IMR-90 (cell line): ENCODE data around the gene TRDMT1. TPM values are rescaled to one million over a fixed set of nuclear protein-coding genes. Genes with fewer than 3 reads are reported as not detected.
A peak's percentile ranks its signal among the peaks of the same experiment; 100 is the strongest.

Source experiments
- ATAC-seq: fragments of 200-7000 bp; cut with Tn5 transposase; 2 replicates; pipeline ENCODE4 v1.9.1; 2020; ENCODE audit warnings: low read depth, mild to moderate bottlenecking, moderate library complexity
- BruUV-seq: library from RNA; stranded (reverse); fragments of 400-500 nt; replicated peaks from 2 replicates; lab custom pipeline; 2021; lab: Mats Ljungman, UMichigan
- CTCF ChIA-PET: fragments of 300-600 bp; formaldehyde crosslinking; extraction: SDS; loops from one replicate; lab custom pipeline; 2021; ENCODE audit warnings: antibody characterized with exemption; lab: Yijun Ruan, JAX
- POLR2A ChIA-PET: fragments of 300-600 bp; sonication (Branson Sonifier 250); formaldehyde crosslinking; loops from one replicate; lab custom pipeline; 2022; ENCODE audit warnings: antibody characterized with exemption; ENCODE audit not compliant: unreplicated experiment; lab: Charles Lee
- DNase-seq: peaks from one replicate; pipeline ENCODE4 v3.0.0; 2013
- H2AFZ ChIP-seq: replicated peaks from 2 replicates; pipeline ENCODE3; 2013; ENCODE audit warnings: low read length, mild to moderate bottlenecking; ENCODE audit not compliant: poor library complexity
- H2AK5ac ChIP-seq: 2 replicates; pipeline ENCODE4 v1.6.1; 2013; ENCODE audit warnings: low read depth, low read length, inconsistent platforms
- H2AK9ac ChIP-seq: replicated peaks from 2 replicates; pipeline ENCODE3; 2013; ENCODE audit warnings: mild to moderate bottlenecking, low read depth, low read length, moderate library complexity; ENCODE audit not compliant: poor library complexity
- H2BK120ac ChIP-seq: 2 replicates; pipeline ENCODE4 v1.6.1; 2013; ENCODE audit warnings: low read depth, low read length, inconsistent platforms
- H2BK15ac ChIP-seq: 3 replicates; pipeline ENCODE4 v1.6.1; 2013; ENCODE audit warnings: low read depth, low read length, inconsistent platforms
- H2BK20ac ChIP-seq: 2 replicates; pipeline ENCODE4 v1.6.1; 2013; ENCODE audit warnings: low read depth, mild to moderate bottlenecking, inconsistent platforms, low read length, moderate library complexity
- H2BK5ac ChIP-seq: 2 replicates; pipeline ENCODE4 v1.6.1; 2013; ENCODE audit warnings: mild to moderate bottlenecking, low read depth, low read length, inconsistent platforms; ENCODE audit not compliant: poor library complexity, severe bottlenecking
- H3K14ac ChIP-seq: replicated peaks from 2 replicates; pipeline ENCODE4 v1.6.1; 2013; ENCODE audit warnings: low read depth, low read length, inconsistent platforms
- H3K18ac ChIP-seq: 2 replicates; pipeline ENCODE4 v1.6.1; 2013; ENCODE audit warnings: low read depth, low read length, control low read depth
- H3K23ac ChIP-seq: 2 replicates; pipeline ENCODE4 v1.6.1; 2013; ENCODE audit warnings: low read depth, low read length, inconsistent platforms
- H3K27ac ChIP-seq: 2 replicates; pipeline ENCODE4 v1.5.1; 2013; ENCODE audit warnings: mild to moderate bottlenecking, control low read depth, low read length; ENCODE audit not compliant: insufficient read depth
- H3K27me3 ChIP-seq: 2 replicates; pipeline ENCODE4 v1.6.1; 2013; ENCODE audit warnings: low read length; ENCODE audit not compliant: control insufficient read depth, insufficient read depth
- H3K36me3 ChIP-seq: 2 replicates; pipeline ENCODE4 v1.6.1; 2013; ENCODE audit warnings: low read length, mixed read lengths; ENCODE audit not compliant: control insufficient read depth, insufficient read depth
- H3K4ac ChIP-seq: 2 replicates; pipeline ENCODE4 v1.6.1; 2013; ENCODE audit warnings: low read depth, low read length, inconsistent platforms
- H3K4me1 ChIP-seq: 2 replicates; pipeline ENCODE4 v1.6.1; 2013; ENCODE audit warnings: low read length, mixed read lengths; ENCODE audit not compliant: control insufficient read depth, insufficient read depth
- H3K4me2 ChIP-seq: 2 replicates; pipeline ENCODE4 v1.6.1; 2013; ENCODE audit warnings: low read depth, mild to moderate bottlenecking, control low read depth, low read length, moderate library complexity
- H3K4me3 ChIP-seq: 2 replicates; pipeline ENCODE4 v1.5.1; 2013; ENCODE audit warnings: low read depth, mild to moderate bottlenecking, control low read depth, low read length, moderate library complexity; ENCODE audit not compliant: insufficient read depth
- H3K56ac ChIP-seq: 2 replicates; pipeline ENCODE4 v1.6.1; 2013; ENCODE audit warnings: low read length, inconsistent platforms; ENCODE audit not compliant: insufficient read depth; ENCODE audit errors: extremely low read depth
- H3K79me1 ChIP-seq, 2 experiments: 2 replicates each; pipeline ENCODE4 v1.6.1; 2013; ENCODE audit warnings: low read length in 2 of 2, inconsistent platforms in 1 of 2, low read depth in 1 of 2
- H3K9ac ChIP-seq: 2 replicates; pipeline ENCODE4 v1.6.1; 2013; ENCODE audit warnings: low read depth, low read length, control low read depth
- H3K9me1 ChIP-seq: 2 replicates; pipeline ENCODE4 v1.6.1; 2013; ENCODE audit warnings: low read length, inconsistent platforms; ENCODE audit not compliant: insufficient read depth
- H3K9me3 ChIP-seq: 2 replicates; pipeline ENCODE4 v1.6.1; 2013; ENCODE audit warnings: low read length; ENCODE audit not compliant: control insufficient read depth, insufficient read depth
- H4K20me1 ChIP-seq: 2 replicates; pipeline ENCODE4 v1.6.1; 2013; ENCODE audit warnings: low read length, inconsistent platforms; ENCODE audit not compliant: insufficient read depth
- H4K5ac ChIP-seq: 2 replicates; pipeline ENCODE4 v1.6.1; 2013; ENCODE audit warnings: mild to moderate bottlenecking, low read depth, low read length, control low read depth
- H4K8ac ChIP-seq, 2 experiments: 2 replicates each; pipeline ENCODE4 v1.6.1; 2013; ENCODE audit warnings: low read depth in 2 of 2, low read length in 2 of 2, control low read depth in 1 of 2, inconsistent platforms in 1 of 2
- H4K91ac ChIP-seq: 2 replicates; pipeline ENCODE4 v1.6.1; 2013; ENCODE audit warnings: low read depth, low read length, inconsistent platforms; ENCODE audit not compliant: insufficient read depth
- BHLHE40 ChIP-seq: fragments of 150-350 bp; IDR thresholded peaks from 2 replicates; pipeline ENCODE4 v1.6.1; 2016; ENCODE audit warnings: mild to moderate bottlenecking, low read depth, low read length
- CEBPB ChIP-seq: IDR thresholded peaks from 2 replicates; pipeline ENCODE4 v1.6.1; 2012; ENCODE audit warnings: low read depth, low read length, improper control_type of control experiment
- CHD1 ChIP-seq: IDR thresholded peaks from 2 replicates; pipeline ENCODE4 v1.6.1; 2012; ENCODE audit warnings: low read depth, low read length, improper control_type of control experiment
- FOS ChIP-seq: fragments of 150-350 bp; IDR thresholded peaks from 2 replicates; pipeline ENCODE4 v1.6.1; 2016; ENCODE audit warnings: low read depth, low read length
- MAFK ChIP-seq: IDR thresholded peaks from 2 replicates; pipeline ENCODE4 v1.6.1; 2012; ENCODE audit warnings: low read depth, low read length, improper control_type of control experiment
- MAZ ChIP-seq: IDR thresholded peaks from 2 replicates; pipeline ENCODE4 v1.6.1; 2012; ENCODE audit warnings: low read depth, mild to moderate bottlenecking, low read length, improper control_type of control experiment, moderate library complexity, borderline replicate concordance
- MXI1 ChIP-seq: IDR thresholded peaks from 2 replicates; pipeline ENCODE4 v1.6.1; 2012; ENCODE audit warnings: low read depth, mild to moderate bottlenecking, low read length, moderate library complexity, borderline replicate concordance
- NFE2L2 ChIP-seq: fragments of 150-350 bp; IDR thresholded peaks from 2 replicates; pipeline ENCODE4 v1.6.1; 2016; ENCODE audit warnings: low read depth, mild to moderate bottlenecking, low read length
- POLR2A ChIP-seq: IDR thresholded peaks from 2 replicates; pipeline ENCODE4 v1.6.1; 2012; ENCODE audit warnings: mild to moderate bottlenecking, low read depth, low read length
- RAD21 ChIP-seq: IDR thresholded peaks from 2 replicates; pipeline ENCODE4 v1.6.1; 2012; ENCODE audit warnings: low read length, improper control_type of control experiment
- RCOR1 ChIP-seq: IDR thresholded peaks from 2 replicates; pipeline ENCODE4 v1.6.1; 2012; ENCODE audit warnings: mild to moderate bottlenecking, low read length, improper control_type of control experiment; ENCODE audit not compliant: insufficient replicate concordance
- RFX5 ChIP-seq: IDR thresholded peaks from 2 replicates; pipeline ENCODE4 v1.8.0; 2012; ENCODE audit warnings: low read depth, mild to moderate bottlenecking, low read length, moderate library complexity
- SMC3 ChIP-seq: fragments of 150-350 bp; IDR thresholded peaks from 2 replicates; pipeline ENCODE4 v1.6.1; 2016; ENCODE audit warnings: low read depth, mild to moderate bottlenecking, antibody characterized with exemption, low read length, moderate library complexity
- WGBS, 2 experiments: methylation state at CpG; one replicate each; pipeline versions ENCODE4 v1.1.5 to v1.1.7; 2013; ENCODE audit warnings: missing lambda C conversion rate in 2 of 2; ENCODE audit not compliant: insufficient read length in 1 of 2; ENCODE audit errors: extremely low coverage in 2 of 2; 5-methylcytosine and 5-hydroxymethylcytosine counted together
- dilution Hi-C: fragments of 300-500 bp; cut with HindIII; formaldehyde crosslinking; loops from one replicate; pipeline ENCODE4 v1.14.3; 2018; ENCODE audit warnings: low sequenced_read_pairs; ENCODE audit not compliant: unreplicated experiment
- in situ Hi-C: fragments of 300-500 bp; cut with MboI; formaldehyde crosslinking; loops from 3 replicates; pipeline ENCODE4 v1.14.3; 2019; ENCODE audit warnings: low sequenced_read_pairs, inconsistent platforms, mixed read lengths
- intact Hi-C: fragments of 100-400 bp; cut with micrococcal nuclease; formaldehyde crosslinking; loops from 2 replicates; pipeline ENCODE4 v1.10.0; 2022
- polyA plus RNA-seq, 3 experiments: library from polyadenylated mRNA; depleted of rRNA; stranded (reverse); fragments of >200 nt; gene quantifications; 2 replicates each; pipeline ENCODE4 v1.2.3, GENCODE V29; 2012; ENCODE audit warnings: low replicate concordance in 1 of 3
- total RNA-seq: library from RNA; depleted of rRNA; stranded (reverse); fragments of >200 nt; gene quantifications from 2 replicates; pipeline ENCODE4 v1.2.3, GENCODE V29; 2012
- TF ChIP-seq, protein P1 (sequence below): fragments of 150-350 bp; IDR thresholded peaks from 2 replicates; pipeline ENCODE4 v1.6.1; 2017; ENCODE audit warnings: mild to moderate bottlenecking, antibody characterized with exemption, low read length, low read depth
- TF ChIP-seq, protein P2 (sequence below): fragments of 150-350 bp; IDR thresholded peaks from 2 replicates; pipeline ENCODE4 v1.6.1; 2016; ENCODE audit warnings: low read depth, mild to moderate bottlenecking, low read length, moderate library complexity, borderline replicate concordance
- TF ChIP-seq, protein P3 (sequence below): conservative IDR thresholded peaks from 2 replicates; pipeline ENCODE4 v1.5.1; 2012; ENCODE audit warnings: mild to moderate bottlenecking, low read depth, low read length, improper control_type of control experiment

The TRDMT1 gene
- total and polyA plus RNA-seq, 2 of the 4 experiments (the other 2 are of a cell fraction) = 2.1 to 4.7 TPM

- Histone ChIP-seq H3K27ac (peak overlapping the region; percentile 80), H2AFZ (peak overlapping the region; percentile 83), H4K91ac (peak overlapping the region; percentile 10; the same call in 1 of the 2 replicates), H2BK5ac (peak overlapping the region; percentile 50), H4K20me1 (no peaks in the 10 kb centered on the region), H3K18ac (peak overlapping the region; percentile 33), H2BK20ac (peak overlapping the region; percentile 28), H2BK15ac (peak overlapping the region; percentile 69; the same call in 2 of the 3 replicates), H3K79me1 (peaks cover 0 to 5% of the 10 kb centered on the region in 2 experiments; a peak in 1 of 4 replicates), H3K9ac (peak overlapping the region; percentile 67; the same call in 1 of the 2 replicates), H3K4me2 (peak overlapping the region; percentile 88), H2BK120ac (peak overlapping the region; percentile 85; the same call in 1 of the 2 replicates), H3K9me3 (no peaks in the 10 kb centered on the region), H2AK5ac (peak overlapping the region; percentile 61), H4K5ac (peak overlapping the region; percentile 93), H3K56ac (no peak overlapping the region), H4K8ac (peak overlapping the region; percentile 55 to 61), H3K23ac (peak overlapping the region; percentile 89), H3K14ac (peak overlapping the region; percentile 41), H3K4me3 (no peak overlapping the region), H3K4me1 (peaks cover 7% of the 10 kb centered on the region), H3K4ac (peak overlapping the region; percentile 47), H3K36me3 (no peaks in the 10 kb centered on the region; the same call in 1 of the 2 replicates), H3K9me1 (peaks cover 4% of the 10 kb centered on the region), H3K27me3 (no peaks in the 10 kb centered on the region), H2AK9ac (no peak overlapping the region)
- dilution Hi-C loops = no loop called here
- WGBS, 2 experiments = no CpG with 5 or more reads among the region's 4 CpGs
- BruUV-seq = no TSS peak
- DNase-seq (peak; percentile 19), ATAC-seq (peak; percentile 63)
- intact Hi-C loops = no loop called here
- ChIA-PET POLR2A (no interaction called here), CTCF (no interaction called here)
- TF ChIP-seq MAZ (no peak), MXI1 (no peak), MAFK (no peak), CEBPB (no peak), RFX5 (no peak), POLR2A (no peak), CHD1 (no peak), RAD21 (no peak), NFE2L2 (no peak), FOS (no peak), RCOR1 (no peak), SMC3 (no peak), BHLHE40 (no peak)
- TF ChIP-seq, protein P1, sequence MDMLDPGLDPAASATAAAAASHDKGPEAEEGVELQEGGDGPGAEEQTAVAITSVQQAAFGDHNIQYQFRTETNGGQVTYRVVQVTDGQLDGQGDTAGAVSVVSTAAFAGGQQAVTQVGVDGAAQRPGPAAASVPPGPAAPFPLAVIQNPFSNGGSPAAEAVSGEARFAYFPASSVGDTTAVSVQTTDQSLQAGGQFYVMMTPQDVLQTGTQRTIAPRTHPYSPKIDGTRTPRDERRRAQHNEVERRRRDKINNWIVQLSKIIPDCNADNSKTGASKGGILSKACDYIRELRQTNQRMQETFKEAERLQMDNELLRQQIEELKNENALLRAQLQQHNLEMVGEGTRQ = no peak
- TF ChIP-seq, protein P2, sequence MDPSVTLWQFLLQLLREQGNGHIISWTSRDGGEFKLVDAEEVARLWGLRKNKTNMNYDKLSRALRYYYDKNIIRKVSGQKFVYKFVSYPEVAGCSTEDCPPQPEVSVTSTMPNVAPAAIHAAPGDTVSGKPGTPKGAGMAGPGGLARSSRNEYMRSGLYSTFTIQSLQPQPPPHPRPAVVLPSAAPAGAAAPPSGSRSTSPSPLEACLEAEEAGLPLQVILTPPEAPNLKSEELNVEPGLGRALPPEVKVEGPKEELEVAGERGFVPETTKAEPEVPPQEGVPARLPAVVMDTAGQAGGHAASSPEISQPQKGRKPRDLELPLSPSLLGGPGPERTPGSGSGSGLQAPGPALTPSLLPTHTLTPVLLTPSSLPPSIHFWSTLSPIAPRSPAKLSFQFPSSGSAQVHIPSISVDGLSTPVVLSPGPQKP = no peak
- TF ChIP-seq, protein P3, sequence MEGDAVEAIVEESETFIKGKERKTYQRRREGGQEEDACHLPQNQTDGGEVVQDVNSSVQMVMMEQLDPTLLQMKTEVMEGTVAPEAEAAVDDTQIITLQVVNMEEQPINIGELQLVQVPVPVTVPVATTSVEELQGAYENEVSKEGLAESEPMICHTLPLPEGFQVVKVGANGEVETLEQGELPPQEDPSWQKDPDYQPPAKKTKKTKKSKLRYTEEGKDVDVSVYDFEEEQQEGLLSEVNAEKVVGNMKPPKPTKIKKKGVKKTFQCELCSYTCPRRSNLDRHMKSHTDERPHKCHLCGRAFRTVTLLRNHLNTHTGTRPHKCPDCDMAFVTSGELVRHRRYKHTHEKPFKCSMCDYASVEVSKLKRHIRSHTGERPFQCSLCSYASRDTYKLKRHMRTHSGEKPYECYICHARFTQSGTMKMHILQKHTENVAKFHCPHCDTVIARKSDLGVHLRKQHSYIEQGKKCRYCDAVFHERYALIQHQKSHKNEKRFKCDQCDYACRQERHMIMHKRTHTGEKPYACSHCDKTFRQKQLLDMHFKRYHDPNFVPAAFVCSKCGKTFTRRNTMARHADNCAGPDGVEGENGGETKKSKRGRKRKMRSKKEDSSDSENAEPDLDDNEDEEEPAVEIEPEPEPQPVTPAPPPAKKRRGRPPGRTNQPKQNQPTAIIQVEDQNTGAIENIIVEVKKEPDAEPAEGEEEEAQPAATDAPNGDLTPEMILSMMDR = no peak
- in situ Hi-C loops = no loop called here
Observed at GRCh38 chr10:17171141-17171641, 30.3 kb downstream of the TRDMT1 start.
